Neuronal stem cell (in vitro differentiated cells): Measurements from ENCODE around the gene BTN3A1. TPM values are rescaled to one million over a fixed set of nuclear protein-coding genes. Genes with fewer than 3 reads are reported as not detected.

Experiments used
- DNase-seq: peaks from one replicate; pipeline ENCODE4 v3.0.0-alpha.2; 2013; ENCODE audit warnings: low spot score
- H2AFZ ChIP-seq: one replicate; pipeline ENCODE4 v1.6.1; 2013; ENCODE audit warnings: mild to moderate bottlenecking, low read length, inconsistent platforms
- H2AK5ac ChIP-seq: 2 replicates; pipeline ENCODE4 v1.6.1; 2013; ENCODE audit warnings: low read depth, mild to moderate bottlenecking, inconsistent platforms, low read length, moderate library complexity, mixed read lengths
- H2BK120ac ChIP-seq: 2 replicates; pipeline ENCODE4 v1.6.1; 2013; ENCODE audit warnings: low read depth, mild to moderate bottlenecking, inconsistent platforms, low read length, moderate library complexity, mixed read lengths
- H2BK12ac ChIP-seq: one replicate; pipeline ENCODE4 v1.6.1; 2013; ENCODE audit warnings: low read length, inconsistent platforms
- H2BK15ac ChIP-seq: 2 replicates; pipeline ENCODE4 v1.6.1; 2013; ENCODE audit warnings: mild to moderate bottlenecking, low read length, inconsistent platforms, mixed read lengths
- H2BK5ac ChIP-seq: one replicate; pipeline ENCODE4 v1.6.1; 2013; ENCODE audit warnings: inconsistent platforms, mild to moderate bottlenecking, low read length, moderate library complexity
- H3K14ac ChIP-seq: one replicate; pipeline ENCODE4 v1.6.1; 2013; ENCODE audit warnings: low read length, inconsistent platforms
- H3K18ac ChIP-seq: 2 replicates; pipeline ENCODE4 v1.6.1; 2013; ENCODE audit warnings: low read length, inconsistent platforms
- H3K23ac ChIP-seq: 2 replicates; pipeline ENCODE4 v1.6.1; 2013; ENCODE audit warnings: low read depth, mild to moderate bottlenecking, mixed read lengths, low read length, inconsistent platforms; ENCODE audit not compliant: poor library complexity
- H3K27ac ChIP-seq: replicated peaks from 3 replicates; pipeline ENCODE4 v1.5.1; 2013; ENCODE audit warnings: low read length, inconsistent platforms
- H3K27me3 ChIP-seq, 3 experiments: 2 replicates each; pipeline ENCODE4 v1.6.1; 2013; ENCODE audit warnings: low read length in 3 of 3, mild to moderate bottlenecking in 2 of 3, inconsistent platforms in 1 of 3, low read depth in 1 of 3, mixed read lengths in 1 of 3, moderate library complexity in 1 of 3; ENCODE audit not compliant: control insufficient read depth in 3 of 3, insufficient read depth in 3 of 3
- H3K36me3 ChIP-seq, 2 donors: replicated peaks in 1 of 2; 2 replicates each; pipeline ENCODE4 v1.6.1; 2013; ENCODE audit warnings: low read length in 2 of 2; ENCODE audit not compliant: control insufficient read depth in 2 of 2, insufficient read depth in 2 of 2
- H3K4ac ChIP-seq: 2 replicates; pipeline ENCODE4 v1.6.1; 2013; ENCODE audit warnings: inconsistent platforms, mild to moderate bottlenecking, low read length, moderate library complexity
- H3K4me1 ChIP-seq, 2 donors: 1 replicate in 1 of 2; 2 replicates in 1 of 2; pipeline ENCODE4 v1.6.1; 2013; ENCODE audit warnings: low read length in 2 of 2, low read depth in 1 of 2; ENCODE audit not compliant: control insufficient read depth in 2 of 2, insufficient read depth in 1 of 2
- H3K4me2 ChIP-seq: one replicate; pipeline ENCODE4 v1.6.1; 2013; ENCODE audit warnings: mild to moderate bottlenecking, low read length, inconsistent platforms; ENCODE audit not compliant: insufficient read depth, poor library complexity, severe bottlenecking
- H3K4me3 ChIP-seq, 2 donors: 2 replicates each; pipeline ENCODE4 v1.5.1; 2013; ENCODE audit warnings: low read length in 2 of 2, mild to moderate bottlenecking in 2 of 2, inconsistent platforms in 1 of 2, moderate library complexity in 1 of 2
- H3K79me1 ChIP-seq: one replicate; pipeline ENCODE4 v1.6.1; 2013; ENCODE audit warnings: low read depth, mild to moderate bottlenecking, inconsistent platforms, low read length, moderate library complexity
- H3K9ac ChIP-seq: one replicate; pipeline ENCODE4 v1.6.1; 2013; ENCODE audit warnings: mild to moderate bottlenecking, low read depth, low read length, inconsistent platforms; ENCODE audit not compliant: poor library complexity
- H3K9me3 ChIP-seq, 2 donors: replicated peaks in 1 of 2; 2 replicates each; pipeline versions ENCODE3 to v1.6.1; 2013; ENCODE audit warnings: low read length in 2 of 2, mild to moderate bottlenecking in 2 of 2, inconsistent platforms in 1 of 2, low read depth in 1 of 2, mixed read lengths in 1 of 2, moderate library complexity in 1 of 2; ENCODE audit not compliant: control insufficient read depth in 2 of 2, insufficient read depth in 1 of 2
- H4K8ac ChIP-seq: one replicate; pipeline ENCODE4 v1.6.1; 2013; ENCODE audit warnings: low read depth, mild to moderate bottlenecking, inconsistent platforms, low read length, moderate library complexity
- H4K91ac ChIP-seq: one replicate; pipeline ENCODE4 v1.6.1; 2013; ENCODE audit warnings: low read length, low read depth, mild to moderate bottlenecking, inconsistent platforms; ENCODE audit not compliant: poor library complexity
- WGBS, 2 donors: extraction: QIAGEN DNeasy Blood & Tissue Kit; methylation state at CpG; one replicate each; pipeline ENCODE4 v1.1.7; 2013; ENCODE audit warnings: missing lambda C conversion rate in 2 of 2, mixed read lengths in 1 of 2; ENCODE audit not compliant: insufficient read length in 2 of 2, insufficient replicate concordance in 1 of 2; ENCODE audit errors: extremely low coverage in 2 of 2; 5-methylcytosine and 5-hydroxymethylcytosine counted together
- polyA plus RNA-seq, 2 experiments: library from polyadenylated mRNA; stranded (reverse); fragments of 200-250 nt; gene quantifications; one replicate each; pipeline ENCODE4 v1.2.3, GENCODE V29; 2013

BTN3A1 gene
- polyA plus RNA-seq (2013, experiment 1 of 2) = 6.4 TPM
- 6.2 TPM for polyA plus RNA-seq (2013, experiment 2 of 2)

DNA sequence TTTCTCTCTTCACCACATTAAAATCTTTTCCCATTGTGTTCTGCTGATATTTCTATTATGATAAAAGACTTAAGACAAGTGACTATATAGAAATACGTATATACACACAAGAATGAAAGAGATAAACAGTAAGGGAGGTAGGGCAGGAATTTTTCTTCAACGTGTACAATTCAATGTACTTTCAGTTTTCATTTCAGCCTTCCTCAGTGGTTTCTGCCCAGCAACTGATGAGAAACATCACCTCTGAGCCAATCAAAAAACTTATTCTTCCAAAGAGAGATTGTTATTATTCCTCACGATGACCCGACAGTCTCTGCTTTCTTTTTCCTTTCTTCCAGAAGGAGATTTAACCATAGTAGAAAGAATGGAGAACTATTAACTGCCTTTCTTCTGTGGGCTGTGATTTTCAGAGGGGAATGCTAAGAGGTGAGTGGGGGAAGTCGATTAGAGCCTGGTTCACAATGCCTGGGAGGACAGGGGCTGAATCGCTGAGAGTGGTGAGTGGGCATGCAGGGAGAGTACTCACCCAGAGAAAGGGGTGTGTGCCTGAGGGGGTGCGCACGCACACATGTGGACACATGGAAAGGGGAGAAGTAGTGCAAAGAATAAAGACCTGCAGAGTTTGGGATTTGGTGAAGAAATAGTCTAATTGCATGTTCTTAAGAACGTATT, at the start of gene BTN3A1:
Gene BTN3A1 (plus strand): TSS at position 289 of the 672 bp plus-strand sequence. CDS start 3,289 bp downstream, outside the sequence.
- Histone ChIP-seq H3K4me2 (peak within 1 kb of the TSS; percentile 43), H3K9ac (peak within 1 kb of the TSS; percentile 56), H3K27me3 (no peaks in the 10 kb centered on the region), H3K14ac (no peak within 1 kb of the TSS), H3K4me3 (peak within 1 kb of the TSS; percentile 68 to 81), H4K8ac (no peak within 1 kb of the TSS), H3K36me3 (peaks cover 0 to 11% of the 10 kb centered on the region in 2 donors), H2BK12ac (no peak within 1 kb of the TSS), H2BK5ac (no peak within 1 kb of the TSS), H2AK5ac (no peak within 1 kb of the TSS), H3K23ac (no peak within 1 kb of the TSS), H2AFZ (peak within 1 kb of the TSS; percentile 93), H3K4me1 (peaks cover 0 to 3% of the 10 kb centered on the region in 2 donors), H2BK15ac (no peak within 1 kb of the TSS), H3K4ac (no peak within 1 kb of the TSS), H3K27ac (no peak within 1 kb of the TSS), H3K9me3 (no peaks in the 10 kb centered on the region), H4K91ac (no peak within 1 kb of the TSS), H2BK120ac (no peak within 1 kb of the TSS), H3K18ac (peak within 1 kb of the TSS; percentile 58), H3K79me1 (no peaks in the 10 kb centered on the region)
- DNase-seq = peak; percentile 37
- WGBS, 2 donors = no CpG with 5 or more reads among the region's 9 CpGs

DNA sequence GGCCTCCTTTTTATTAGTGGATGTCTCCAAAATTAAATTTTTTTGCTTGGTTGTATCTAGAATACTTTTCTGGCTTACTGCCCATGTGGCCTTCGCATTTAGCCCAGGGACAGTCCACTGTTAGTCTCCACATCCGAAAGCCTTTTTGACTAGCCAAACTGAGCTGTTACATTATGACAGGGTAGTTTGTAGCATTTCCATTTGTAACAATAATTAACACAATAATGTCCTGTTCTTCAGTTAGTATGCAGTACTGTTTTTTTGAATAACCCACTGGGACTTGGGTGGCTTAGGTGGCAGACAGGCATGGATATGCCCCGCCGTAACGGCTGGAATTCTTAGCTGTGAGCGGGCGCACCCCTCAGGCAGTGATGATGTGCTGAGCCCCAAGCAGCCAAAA, 49.8 kb upstream of the BTN3A1 start:
- H2BK15ac ChIP-seq = no peak overlapping the region
- no peak overlapping the region for H3K14ac ChIP-seq
- no peak overlapping the region for H2AK5ac ChIP-seq
- H4K8ac ChIP-seq = no peak overlapping the region
- H4K91ac ChIP-seq = no peak overlapping the region
- H2AFZ ChIP-seq = no peak overlapping the region
- no peak overlapping the region for H3K18ac ChIP-seq
- H3K4me3 ChIP-seq = no peak overlapping the region
- no CpG with 5 or more reads among the region's 7 CpGs for WGBS, 2 donors
- no peak overlapping the region for H3K23ac ChIP-seq
- H3K36me3 ChIP-seq = no peaks in the 10 kb centered on the region
- no peak overlapping the region for H3K4me2 ChIP-seq
- H3K9me3 ChIP-seq = no peaks in the 10 kb centered on the region
- no peak overlapping the region for H3K9ac ChIP-seq
- no peak overlapping the region for H2BK120ac ChIP-seq
- H2BK5ac ChIP-seq = no peak overlapping the region
- no peak for DNase-seq
- no peak overlapping the region for H3K27ac ChIP-seq
- H3K27me3 ChIP-seq = peaks cover 0 to 2% (median 0%) of the 10 kb centered on the region in 3 experiments
- H3K4ac ChIP-seq = no peak overlapping the region
- H3K79me1 ChIP-seq = no peaks in the 10 kb centered on the region
- no peak overlapping the region for H2BK12ac ChIP-seq
- peaks cover 1 to 4% of the 10 kb centered on the region in 2 donors for H3K4me1 ChIP-seq

- no peak overlapping the region for H3K18ac ChIP-seq
- H3K27me3 ChIP-seq = peaks cover 0 to 2% (median 0%) of the 10 kb centered on the region in 3 experiments
- no CpG with 5 or more reads among the region's 3 CpGs for WGBS, 2 donors
- H3K4ac ChIP-seq = no peak overlapping the region
- H4K8ac ChIP-seq = no peak overlapping the region
- no peaks in the 10 kb centered on the region for H3K36me3 ChIP-seq
- H3K14ac ChIP-seq = no peak overlapping the region
- no peak overlapping the region for H2AK5ac ChIP-seq
- H4K91ac ChIP-seq = no peak overlapping the region
- no peak overlapping the region for H2BK15ac ChIP-seq
- H3K4me2 ChIP-seq = no peak overlapping the region
- no peak overlapping the region for H3K9ac ChIP-seq
- DNase-seq = no peak
- no peaks in the 10 kb centered on the region for H3K9me3 ChIP-seq
- H2BK12ac ChIP-seq = no peak overlapping the region
- no peak overlapping the region for H3K27ac ChIP-seq
- peaks cover 0 to 4% of the 10 kb centered on the region in 2 donors for H3K4me1 ChIP-seq
- no peak overlapping the region for H2AFZ ChIP-seq
- H3K23ac ChIP-seq = no peak overlapping the region
- H3K4me3 ChIP-seq = no peak overlapping the region
- no peaks in the 10 kb centered on the region for H3K79me1 ChIP-seq
- no peak overlapping the region for H2BK5ac ChIP-seq
- H2BK120ac ChIP-seq = no peak overlapping the region
These were observed 47.9 kb upstream of the BTN3A1 start for GRCh38 chr6:26354162-26354561.

- H3K4me2 ChIP-seq = no peak overlapping the region
- H2AFZ ChIP-seq = no peak overlapping the region
- H4K8ac ChIP-seq = no peak overlapping the region
These were observed 46.7 kb upstream of the BTN3A1 start for GRCh38 chr6:26355366-26355765.

More at GRCh38 chr6:26355366-26355765, 46.7 kb upstream of the BTN3A1 start:
- no peak overlapping the region for H3K4ac ChIP-seq
- H3K23ac ChIP-seq = no peak overlapping the region
- peaks cover 0 to 4% of the 10 kb centered on the region in 2 donors for H3K4me1 ChIP-seq
- no peaks in the 10 kb centered on the region for H3K79me1 ChIP-seq
- H3K14ac ChIP-seq = no peak overlapping the region
- H3K4me3 ChIP-seq = no peak overlapping the region
- DNase-seq = no peak
- no peak overlapping the region for H3K18ac ChIP-seq
- peaks cover 0 to 2% (median 0%) of the 10 kb centered on the region in 3 experiments for H3K27me3 ChIP-seq
- no peak overlapping the region for H4K91ac ChIP-seq
- H3K27ac ChIP-seq = no peak overlapping the region
- H2BK5ac ChIP-seq = no peak overlapping the region
- no peaks in the 10 kb centered on the region for H3K36me3 ChIP-seq
- no peaks in the 10 kb centered on the region for H3K9me3 ChIP-seq
- H2AK5ac ChIP-seq = no peak overlapping the region
- no peak overlapping the region for H2BK15ac ChIP-seq
- H2BK12ac ChIP-seq = no peak overlapping the region
- H2BK120ac ChIP-seq = no peak overlapping the region
- H3K9ac ChIP-seq = no peak overlapping the region
